HG03159 (cell line): ENCODE results near the gene MED26.

Experiments
- ATAC-seq: cut with Tn5 transposase; IDR thresholded peaks from one replicate; pipeline ENCODE4 v1.9.1; 2021; ENCODE audit warnings: mild to moderate bottlenecking, moderate library complexity; ENCODE audit not compliant: unreplicated experiment

Gene MED26

GRCh38 chr19:16618248-16618647, 9.8 kb downstream of the MED26 start:
- ATAC-seq: no peak

DNA sequence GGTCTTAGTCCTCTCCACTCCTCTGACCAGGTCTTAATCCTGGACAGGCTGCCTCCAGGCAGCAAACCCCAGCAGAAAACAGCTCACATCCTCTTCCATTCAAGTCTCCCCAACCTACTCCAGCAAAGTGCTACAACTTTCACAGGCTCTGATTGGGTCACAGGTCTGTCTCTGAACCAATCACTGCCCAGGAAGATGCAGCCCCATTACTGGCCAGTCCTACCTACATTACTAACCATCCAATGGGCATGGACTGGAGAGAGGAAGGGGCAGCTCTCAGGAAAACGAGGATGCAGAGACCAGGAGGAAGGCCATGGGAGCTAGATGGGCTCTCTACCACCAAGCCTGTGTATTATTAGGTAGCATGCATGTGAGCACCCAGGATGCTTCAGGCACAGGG, 12.2 kb downstream of the MED26 start:
- ATAC-seq: no peak

- no peak for ATAC-seq
Observed at GRCh38 chr19:16614941-16615340, 13.1 kb downstream of the MED26 start.

DNA sequence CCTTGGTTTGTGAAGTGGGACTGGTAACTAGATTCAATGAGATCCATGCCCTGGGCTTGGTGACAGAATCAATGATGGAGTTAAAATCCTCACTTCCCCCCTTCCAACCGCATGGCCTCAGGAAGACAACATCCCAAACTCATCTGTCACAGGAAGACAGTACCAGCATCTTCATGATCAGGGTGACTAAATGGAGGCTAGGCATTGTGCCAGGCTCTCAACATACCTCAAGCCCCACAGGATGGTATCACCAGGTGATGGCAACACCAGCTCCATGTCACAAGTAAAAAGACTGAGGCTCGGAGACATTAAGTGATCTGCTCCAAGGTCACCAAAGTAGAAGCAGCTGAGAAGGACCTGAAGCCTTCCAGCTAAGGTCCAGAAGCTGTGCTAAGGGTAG, 14.2 kb downstream of the MED26 start:
- ATAC-seq: no peak

DNA sequence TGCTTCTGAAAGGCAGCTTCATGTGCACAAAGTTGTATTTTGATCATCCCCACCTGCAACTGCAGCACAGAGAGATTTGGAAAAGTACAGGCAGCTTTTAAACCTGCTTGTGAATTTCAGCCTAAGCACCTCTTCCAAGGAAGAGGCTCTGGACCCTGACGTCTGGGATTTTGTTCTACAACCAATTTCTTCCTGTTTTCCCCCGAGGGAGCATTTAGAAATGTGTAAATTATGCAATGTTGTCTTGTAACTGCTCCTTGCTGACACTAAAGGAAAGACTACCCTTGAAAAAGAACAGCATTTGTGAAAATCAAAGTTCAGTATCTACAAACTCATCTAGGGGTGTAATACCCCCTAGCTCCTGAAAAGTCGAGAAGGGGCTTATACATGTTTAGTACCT, 15.4 kb downstream of the MED26 start:
- no peak for ATAC-seq

GRCh38 chr19:16611121-16611520, 16.9 kb downstream of the MED26 start:
- ATAC-seq: no peak

DNA sequence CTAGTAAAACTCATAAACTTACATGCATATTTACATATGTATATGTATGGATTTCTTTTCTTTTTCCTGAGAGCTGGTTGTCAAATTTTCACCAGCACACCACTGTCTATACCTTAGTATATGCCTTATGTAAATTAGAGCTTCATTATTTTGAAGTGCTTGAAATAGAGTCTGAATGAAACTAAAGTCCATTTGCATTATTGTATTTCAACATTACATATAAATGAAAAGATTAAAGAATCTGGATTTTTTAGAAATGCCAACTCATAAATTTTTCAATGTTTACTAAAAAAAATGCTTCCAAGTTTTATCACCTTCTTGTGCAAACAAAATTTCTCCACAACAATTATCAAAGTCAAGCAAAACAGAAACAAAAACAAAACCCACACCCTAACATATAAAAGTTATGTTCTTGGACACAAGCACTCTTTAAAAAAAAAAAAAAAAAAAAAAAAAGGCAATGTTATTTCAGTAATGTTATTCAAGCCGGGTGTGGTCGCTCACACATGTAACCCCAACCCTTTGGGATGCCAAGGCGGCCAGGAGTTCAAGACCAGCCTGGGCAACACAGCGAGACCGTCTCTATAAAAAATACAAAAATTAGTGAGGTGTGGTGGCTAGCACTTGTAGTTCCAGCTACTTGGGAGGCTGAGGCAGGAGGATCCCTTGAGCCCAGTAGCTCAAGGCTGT, 18.3 kb downstream of the MED26 start:
- ATAC-seq: no peak

DNA sequence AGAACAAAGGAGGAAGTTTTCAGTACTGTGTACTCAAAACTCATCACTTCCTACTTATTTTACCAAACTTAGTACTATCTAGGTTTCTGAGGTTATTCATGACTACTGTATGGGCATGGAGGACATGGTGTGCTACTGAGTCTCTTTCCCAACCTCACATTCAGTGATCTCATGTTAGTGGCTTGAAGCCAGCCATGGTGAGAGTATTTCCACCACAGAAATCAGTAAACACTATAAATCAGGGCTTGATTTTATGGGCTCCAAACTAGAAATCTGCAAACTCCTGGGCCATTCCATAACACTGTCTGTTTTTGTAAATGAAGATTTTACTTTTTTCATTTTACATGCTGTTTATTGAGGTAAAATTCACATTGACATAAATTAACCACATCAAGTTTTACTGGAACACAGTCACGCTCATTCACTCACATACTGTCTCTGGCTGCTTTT, 19.7 kb downstream of the MED26 start:
- ATAC-seq: no peak

- no peak for ATAC-seq
Observed at GRCh38 chr19:16607819-16608218, 20.2 kb downstream of the MED26 start.

DNA sequence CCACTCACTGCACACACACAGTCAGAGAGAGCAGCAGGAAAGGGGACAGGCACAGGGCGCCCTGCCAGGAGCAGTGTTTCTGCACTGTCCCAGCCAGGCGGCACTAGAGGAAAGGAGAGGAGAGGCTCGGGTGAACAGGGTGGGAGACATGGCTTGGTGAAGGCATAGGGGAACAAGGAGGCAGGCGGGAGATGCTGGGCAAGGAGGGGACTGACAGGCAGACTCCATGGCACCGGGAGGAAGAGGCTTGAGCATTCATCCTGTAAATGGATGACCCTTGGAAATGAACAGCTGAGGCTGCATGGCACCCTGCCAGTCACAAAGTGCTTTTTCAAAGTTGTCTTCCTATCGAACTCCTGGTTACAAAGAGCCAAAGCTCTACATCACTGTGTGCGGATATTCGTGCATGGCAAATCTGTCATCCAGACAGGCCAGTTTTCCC, 22.4 kb downstream of the MED26 start:
- ATAC-seq: no peak

DNA sequence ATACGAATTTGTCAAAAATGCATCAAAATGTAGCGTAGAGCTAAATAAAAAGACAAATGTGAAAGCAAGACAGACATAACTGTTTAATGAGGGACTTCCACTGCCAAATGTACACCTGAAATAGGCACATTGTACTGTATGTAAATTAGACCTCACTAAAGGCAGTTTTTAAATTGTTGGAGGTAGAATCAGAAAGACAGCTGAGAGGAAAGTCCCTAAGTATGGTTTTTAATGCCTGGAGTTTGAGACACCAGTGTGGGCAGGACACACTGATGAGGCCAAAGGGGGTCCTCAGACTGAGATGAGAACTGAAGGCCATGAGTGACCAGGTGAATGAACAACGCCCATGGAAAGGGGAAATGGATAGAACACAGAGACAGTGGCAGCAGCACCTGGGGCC, 22.9 kb downstream of the MED26 start:
- ATAC-seq: no peak

- no peak for ATAC-seq
Observed at GRCh38 chr19:16604615-16605014, 23.4 kb downstream of the MED26 start.

- no peak for ATAC-seq
Observed at GRCh38 chr19:16603090-16603489, 24.9 kb downstream of the MED26 start.

GRCh38 chr19:16601378-16602052, 26.5 kb downstream of the MED26 start:
- no peak for ATAC-seq

- ATAC-seq: no peak
Observed at GRCh38 chr19:16600824-16601223, 27.2 kb downstream of the MED26 start.

DNA sequence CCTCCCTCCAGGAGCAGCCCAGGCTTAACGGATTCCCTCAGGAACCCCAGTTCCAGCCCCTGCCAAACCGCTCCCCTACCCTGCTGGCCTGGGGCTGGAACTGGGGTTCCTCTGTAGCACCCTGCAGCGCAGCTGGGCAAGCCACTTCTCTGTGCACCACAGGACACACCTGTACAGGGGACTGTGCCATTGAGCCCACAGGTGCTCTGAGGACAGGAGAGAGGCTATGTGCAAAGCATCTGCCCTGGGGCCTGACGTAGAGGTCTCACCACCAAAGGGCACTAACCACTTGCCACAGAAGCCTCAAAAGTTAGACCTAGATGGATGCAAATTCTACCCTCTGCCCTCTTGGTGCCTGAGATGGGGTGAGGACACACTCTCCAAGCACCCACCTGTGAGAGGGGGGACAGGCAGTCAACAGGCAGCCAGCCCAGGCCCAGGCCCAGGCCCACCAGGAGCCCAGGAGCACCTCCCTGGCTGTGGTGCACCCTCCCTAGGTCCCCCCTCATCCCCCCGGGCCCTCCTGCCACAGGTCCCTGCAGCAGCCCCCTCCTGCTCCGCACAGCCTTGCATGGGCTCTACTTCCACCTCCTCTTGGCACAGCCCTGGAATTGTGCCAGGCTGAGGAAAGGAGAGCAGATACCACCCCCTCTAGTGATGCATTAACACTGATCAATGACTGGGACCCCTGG, 28.2 kb downstream of the MED26 start:
- no peak for ATAC-seq

- no peak for ATAC-seq
Observed at GRCh38 chr19:16598848-16599247, 29.2 kb downstream of the MED26 start.

- no peak for ATAC-seq
Observed at GRCh38 chr19:16596399-16596798, 31.6 kb downstream of the MED26 start.

DNA sequence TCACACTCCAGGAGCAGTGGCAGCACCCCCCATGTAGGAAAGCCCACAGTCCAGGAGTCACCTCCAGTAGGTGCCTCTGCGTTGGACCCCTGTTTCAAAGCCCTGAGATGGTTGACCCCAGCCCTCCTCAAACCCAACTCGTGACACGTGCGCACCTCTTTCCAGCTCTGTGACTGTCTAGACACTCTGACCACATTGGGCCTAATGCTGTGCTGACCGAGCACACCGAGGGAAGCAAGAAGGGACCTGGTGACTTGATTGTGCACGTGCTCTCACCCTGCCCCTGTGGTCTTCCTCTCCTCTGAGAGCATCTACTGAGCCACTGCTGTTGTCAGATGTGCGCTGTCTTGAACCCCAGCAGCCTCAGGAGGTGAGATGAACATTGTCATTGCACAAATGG, 32.9 kb downstream of the MED26 start:
- no peak for ATAC-seq

- ATAC-seq: no peak
Observed at GRCh38 chr19:16594681-16595091, 33.3 kb downstream of the MED26 start.

- no peak for ATAC-seq
Observed at GRCh38 chr19:16594131-16594586, 33.8 kb downstream of the MED26 start.

- ATAC-seq: no peak
Observed at GRCh38 chr19:16593181-16593580, 34.8 kb downstream of the MED26 start.
